Fibroblast of skin of back (primary cell): ENCODE results near the gene TSEN34.
"Not testable (repeated sequence)": the region's sequence is repeated elsewhere in the genome, so short reads cannot be mapped to it uniquely, and the experiment has no call there.

Source experiments
- DNase-seq: peaks from one replicate; pipeline ENCODE4 v3.0.0-alpha.2; 2013

TSEN34 gene

GRCh38 chr19:54209058-54209810 is 18.1 kb downstream of the TSEN34 start:
- no peak for DNase-seq

- DNase-seq = peak; percentile 97
Observed at GRCh38 chr19:54209811-54210494, 18.8 kb downstream of the TSEN34 start.

- DNase-seq = no peak
Observed at GRCh38 chr19:54211235-54211634, 20.1 kb downstream of the TSEN34 start.

GRCh38 chr19:54214217-54214616 is 23.1 kb downstream of the TSEN34 start:
- not testable (repeated sequence) for DNase-seq

- not testable (repeated sequence) for DNase-seq
Observed at GRCh38 chr19:54214734-54215133, 23.6 kb downstream of the TSEN34 start.

GRCh38 chr19:54216869-54217268 is 25.8 kb downstream of the TSEN34 start:
- no peak for DNase-seq

- DNase-seq = not testable (repeated sequence)
Observed at GRCh38 chr19:54217517-54218247, 26.6 kb downstream of the TSEN34 start.

GRCh38 chr19:54218259-54218658 is 27.2 kb downstream of the TSEN34 start:
- DNase-seq = no peak

GRCh38 chr19:54218960-54219661 is 28.0 kb downstream of the TSEN34 start:
- no peak for DNase-seq

GRCh38 chr19:54219702-54220101 is 28.6 kb downstream of the TSEN34 start:
- DNase-seq = not testable (repeated sequence)

GRCh38 chr19:54221947-54222346 is 30.8 kb downstream of the TSEN34 start:
- DNase-seq = not testable (repeated sequence)

GRCh38 chr19:54222474-54223276 is 31.6 kb downstream of the TSEN34 start, which contains the start of gene LILRB3:
Gene LILRB3, minus strand, starts transcription at chr19:54223007. Its CDS starts 31 bp downstream, at chr19:54222976.
- not testable (repeated sequence) for DNase-seq

- not testable (repeated sequence) for DNase-seq
Observed at GRCh38 chr19:54223277-54223936, 32.3 kb downstream of the TSEN34 start.

- not testable (repeated sequence) for DNase-seq
Observed at GRCh38 chr19:54223937-54224281, 32.8 kb downstream of the TSEN34 start.

- DNase-seq = not testable (repeated sequence)
Observed at GRCh38 chr19:54224619-54225018, 33.5 kb downstream of the TSEN34 start.

GRCh38 chr19:54229146-54229545 is 38.0 kb downstream of the TSEN34 start:
- no peak for DNase-seq

GRCh38 chr19:54230031-54230430 is 38.9 kb downstream of the TSEN34 start:
- no peak for DNase-seq

- DNase-seq = peak; percentile 71
Observed at GRCh38 chr19:54231077-54231931, 40.2 kb downstream of the TSEN34 start.

GRCh38 chr19:54233941-54234340 is 42.8 kb downstream of the TSEN34 start:
- DNase-seq = no peak
